ENCODE results near the gene AKIRIN1.

DNA sequence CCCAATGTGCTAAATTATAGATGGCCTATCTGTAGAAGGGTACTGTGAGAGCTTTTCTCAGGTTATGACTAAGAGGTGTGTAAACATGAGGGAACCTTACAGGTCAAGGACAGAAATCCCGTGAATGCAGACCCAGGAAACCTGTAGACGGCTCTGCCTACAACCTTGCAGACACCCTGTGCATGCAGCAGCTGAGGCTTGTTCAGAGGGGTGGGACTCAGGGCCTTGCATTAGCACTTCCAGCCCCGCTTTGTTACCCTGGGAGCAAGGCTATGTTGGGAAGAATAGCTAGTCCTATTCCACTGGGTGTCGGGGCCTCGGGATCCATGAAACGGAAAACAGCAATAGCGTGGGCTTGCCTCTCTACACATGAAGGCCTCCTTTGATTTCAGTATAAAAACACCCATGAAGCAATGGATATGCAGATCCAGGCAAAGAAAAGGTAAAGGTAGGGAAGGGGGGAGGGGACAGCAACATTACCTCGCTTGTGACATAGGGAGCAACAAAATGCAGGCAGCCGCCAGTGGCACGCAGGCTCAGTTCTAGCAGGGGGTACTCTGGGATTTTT lies 25.6 kb downstream of the AKIRIN1 start:
- no peak for TF ChIP-seq CTCF (IDR thresholded peaks at IDR 0.05)
- no peak for TF ChIP-seq ZFX (IDR thresholded peaks at IDR 0.05; ENCODE audit: borderline replicate concordance)

Data from 22Rv1 (cell line).